Fibroblast of lung (primary cell): ENCODE data around the gene DNAH14. TPM values are rescaled to one million over a fixed set of nuclear protein-coding genes. Genes with fewer than 3 reads are reported as not detected.

Source experiments
- DNase-seq, 2 donors: peaks; one replicate each; pipeline versions ENCODE4 v3.0.0 to v3.0.0-alpha.2; 2010; ENCODE audit warnings: low read depth in 2 of 2
- H2AFZ ChIP-seq: 2 replicates; pipeline ENCODE4 v1.5.1; 2012; ENCODE audit warnings: low read length, control low read depth, inconsistent platforms
- H3K27ac ChIP-seq: 2 replicates; pipeline ENCODE4 v1.5.1; 2011; ENCODE audit warnings: low read length, control low read depth; ENCODE audit not compliant: insufficient read depth
- H3K27me3 ChIP-seq: 2 replicates; pipeline ENCODE4 v1.5.1; 2011; ENCODE audit warnings: mild to moderate bottlenecking, low read length; ENCODE audit not compliant: control insufficient read depth, insufficient read depth
- H3K36me3 ChIP-seq: 2 replicates; pipeline ENCODE4 v1.5.1; 2011; ENCODE audit warnings: low read length; ENCODE audit not compliant: control insufficient read depth, insufficient read depth
- H3K4me1 ChIP-seq: 2 replicates; pipeline ENCODE4 v1.5.1; 2011; ENCODE audit warnings: low read length; ENCODE audit not compliant: control insufficient read depth, insufficient read depth; ENCODE audit errors: extremely low read depth
- H3K4me2 ChIP-seq: 2 replicates; pipeline ENCODE4 v1.5.1; 2011; ENCODE audit warnings: low read length, control low read depth; ENCODE audit not compliant: insufficient read depth; ENCODE audit errors: extremely low read depth
- H3K4me3 ChIP-seq, 4 experiments: fragments of 200-600 bp in 1 of 4; sonication (generic) in 1 of 4; replicated peaks in 1 of 4; 2 replicates each; pipeline ENCODE4 v1.5.1; 2011 to 2016; ENCODE audit warnings: low read length in 4 of 4, low read depth in 3 of 4, mild to moderate bottlenecking in 3 of 4, control low read depth in 2 of 4, inconsistent platforms in 1 of 4, mixed read lengths in 1 of 4; ENCODE audit not compliant: insufficient read depth in 1 of 4; ENCODE audit errors: control extremely low read depth in 1 of 4
- H3K79me2 ChIP-seq: 2 replicates; pipeline ENCODE4 v1.5.1; 2012; ENCODE audit warnings: mild to moderate bottlenecking, low read length, inconsistent platforms; ENCODE audit not compliant: control insufficient read depth, insufficient read depth
- H3K9ac ChIP-seq: 2 replicates; pipeline ENCODE4 v1.5.1; 2011; ENCODE audit warnings: mild to moderate bottlenecking, low read length, control low read depth; ENCODE audit not compliant: insufficient read depth
- H3K9me3 ChIP-seq: 2 replicates; pipeline ENCODE4 v1.5.1; 2012; ENCODE audit warnings: low read depth, low read length; ENCODE audit not compliant: control insufficient read depth, insufficient read depth
- H4K20me1 ChIP-seq: 2 replicates; pipeline ENCODE4 v1.5.1; 2011; ENCODE audit warnings: low read length; ENCODE audit not compliant: control insufficient read depth, insufficient read depth; ENCODE audit errors: extremely low read depth
- EZH2 ChIP-seq: IDR thresholded peaks from 2 replicates; pipeline ENCODE4 v1.5.1; 2012; ENCODE audit warnings: low read length, control low read depth, mild to moderate bottlenecking; ENCODE audit errors: missing control alignments
- polyA plus RNA-seq, 2 donors: library from polyadenylated mRNA; depleted of rRNA in 1 of 2; stranded (reverse) in 1 of 2; unstranded in 1 of 2; fragments of >200 nt; gene quantifications; 2 replicates each; pipeline ENCODE4 v1.2.1, GENCODE V29; 2011 to 2012; ENCODE audit warnings: missing spikeins in 1 of 2
- total RNA-seq: library from RNA; depleted of rRNA; stranded (reverse); fragments of >200 nt; gene quantifications from 2 replicates; pipeline ENCODE4 v1.2.1, GENCODE V29; 2014
- TF ChIP-seq, protein P1 (sequence below), 2 donors: IDR thresholded peaks in 1 of 2; conservative IDR thresholded peaks in 1 of 2; 1 replicate in 1 of 2; 2 replicates in 1 of 2; pipeline ENCODE4 v1.5.1; 2011 to 2012; ENCODE audit warnings: low read length in 2 of 2, control low read depth in 1 of 2, inconsistent platforms in 1 of 2, low read depth in 1 of 2, mild to moderate bottlenecking in 1 of 2

DNAH14 gene
- total and polyA plus RNA-seq, 2 donors (not counting 1 experiment from before 2014, with no cell fraction given), result 5.4 to 19.7 TPM

DNA sequence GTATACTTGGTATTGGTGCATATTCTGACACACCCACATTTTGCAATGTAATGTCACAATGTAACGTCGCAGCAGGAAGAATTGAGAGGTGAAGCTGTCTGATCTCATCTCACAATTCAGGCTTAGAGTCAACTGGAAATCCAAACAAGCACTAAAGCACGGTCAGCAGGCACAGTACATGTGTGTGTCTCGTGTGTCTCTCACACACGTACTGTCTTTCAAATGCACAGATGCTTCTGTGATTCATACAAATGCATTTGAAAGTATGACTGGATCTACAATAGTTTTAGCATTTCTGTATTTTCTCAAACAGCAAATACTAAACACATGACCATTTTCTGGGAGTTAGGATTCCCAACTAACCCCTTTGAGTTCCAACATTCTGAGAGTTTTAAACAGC lies 471.5 kb downstream of the DNAH14 start:
- H3K4me1 ChIP-seq, result no peaks in the 10 kb centered on the region
- no peaks in the 10 kb centered on the region for H3K79me2 ChIP-seq
- no peak overlapping the region for H2AFZ ChIP-seq
- no peaks in the 10 kb centered on the region for H4K20me1 ChIP-seq
- no peaks in the 10 kb centered on the region for H3K27me3 ChIP-seq
- DNase-seq, result no peak
- no peak overlapping the region for H3K4me3 ChIP-seq
- TF ChIP-seq EZH2, result no peak
- TF ChIP-seq, protein P1, sequence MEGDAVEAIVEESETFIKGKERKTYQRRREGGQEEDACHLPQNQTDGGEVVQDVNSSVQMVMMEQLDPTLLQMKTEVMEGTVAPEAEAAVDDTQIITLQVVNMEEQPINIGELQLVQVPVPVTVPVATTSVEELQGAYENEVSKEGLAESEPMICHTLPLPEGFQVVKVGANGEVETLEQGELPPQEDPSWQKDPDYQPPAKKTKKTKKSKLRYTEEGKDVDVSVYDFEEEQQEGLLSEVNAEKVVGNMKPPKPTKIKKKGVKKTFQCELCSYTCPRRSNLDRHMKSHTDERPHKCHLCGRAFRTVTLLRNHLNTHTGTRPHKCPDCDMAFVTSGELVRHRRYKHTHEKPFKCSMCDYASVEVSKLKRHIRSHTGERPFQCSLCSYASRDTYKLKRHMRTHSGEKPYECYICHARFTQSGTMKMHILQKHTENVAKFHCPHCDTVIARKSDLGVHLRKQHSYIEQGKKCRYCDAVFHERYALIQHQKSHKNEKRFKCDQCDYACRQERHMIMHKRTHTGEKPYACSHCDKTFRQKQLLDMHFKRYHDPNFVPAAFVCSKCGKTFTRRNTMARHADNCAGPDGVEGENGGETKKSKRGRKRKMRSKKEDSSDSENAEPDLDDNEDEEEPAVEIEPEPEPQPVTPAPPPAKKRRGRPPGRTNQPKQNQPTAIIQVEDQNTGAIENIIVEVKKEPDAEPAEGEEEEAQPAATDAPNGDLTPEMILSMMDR (conservative IDR thresholded peaks at IDR 0.05 in 1 of 2, IDR thresholded peaks at IDR 0.05 in 1 of 2; ENCODE audit: low read depth in 1 of 2, low read length in 2 of 2), result no peak
- H3K9ac ChIP-seq, result no peak overlapping the region
- peaks cover 6% of the 10 kb centered on the region for H3K36me3 ChIP-seq
- no peak overlapping the region for H3K27ac ChIP-seq
- H3K4me2 ChIP-seq, result no peak overlapping the region
- H3K9me3 ChIP-seq, result no peaks in the 10 kb centered on the region

DNA sequence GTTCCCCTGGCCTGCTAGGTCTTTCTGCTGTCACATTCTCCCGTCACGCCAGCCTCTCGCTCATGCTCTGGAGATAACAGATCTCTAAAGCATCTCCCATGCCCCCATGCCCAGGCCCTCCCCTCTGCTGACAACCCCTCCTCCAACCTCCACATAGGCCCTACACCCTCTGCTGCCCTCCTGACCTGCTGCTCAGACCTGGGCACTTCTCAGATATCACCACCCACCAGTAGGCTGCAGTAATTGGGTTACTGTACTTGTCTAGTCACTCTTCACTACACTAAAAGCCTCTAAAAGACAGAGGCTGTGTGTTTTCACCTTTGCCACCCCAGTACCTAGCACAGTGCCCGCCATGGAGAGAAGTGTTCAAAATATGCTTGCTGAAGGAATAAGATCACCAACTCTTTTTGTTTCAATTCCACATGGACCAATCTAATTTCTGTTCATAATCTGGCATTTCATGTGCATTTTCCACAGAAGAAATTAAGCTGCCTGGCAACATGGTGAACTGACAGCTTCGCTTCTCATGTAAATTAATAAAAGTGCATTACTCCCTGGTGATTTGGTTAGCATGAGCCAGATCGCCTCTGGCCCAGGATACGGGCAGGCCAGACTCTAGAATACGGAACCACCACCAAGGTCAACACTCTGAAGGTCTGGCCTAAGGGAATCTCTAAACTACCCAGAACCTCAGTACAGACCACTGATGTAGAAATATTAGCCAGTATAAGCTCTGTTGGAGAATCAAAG lies 477.7 kb downstream of the DNAH14 start:
- Histone ChIP-seq H3K27me3 (no peaks in the 10 kb centered on the region), H3K4me1 (no peaks in the 10 kb centered on the region), H3K4me3 (no peak overlapping the region), H3K27ac (no peak overlapping the region), H3K79me2 (no peaks in the 10 kb centered on the region), H3K4me2 (no peak overlapping the region), H3K9ac (no peak overlapping the region), H2AFZ (no peak overlapping the region), H3K9me3 (no peaks in the 10 kb centered on the region), H4K20me1 (no peaks in the 10 kb centered on the region), H3K36me3 (peaks cover 8% of the 10 kb centered on the region)
- DNase-seq, result no peak
- no peak for TF ChIP-seq EZH2
- TF ChIP-seq, protein P1 (conservative IDR thresholded peaks at IDR 0.05 in 1 of 2, IDR thresholded peaks at IDR 0.05 in 1 of 2; ENCODE audit: low read depth in 1 of 2, low read length in 2 of 2), result no peak

DNA sequence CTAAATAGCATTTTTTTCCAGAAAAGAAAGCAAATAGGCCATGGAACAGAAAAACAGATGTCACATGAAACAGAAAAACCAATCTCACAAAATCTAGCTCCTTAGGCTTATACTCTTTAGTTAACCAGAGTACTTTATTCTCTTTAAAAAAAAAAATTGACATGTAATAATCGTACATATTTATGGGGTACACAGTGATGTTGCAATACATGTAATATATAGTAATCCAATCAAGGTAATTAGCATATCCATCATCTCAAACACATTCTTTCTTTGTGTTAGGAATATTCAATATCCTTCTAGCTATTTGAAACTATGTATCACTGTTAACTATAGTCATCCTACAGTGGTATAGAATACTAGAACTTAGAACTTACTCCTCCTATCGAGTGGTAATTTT lies 478.3 kb downstream of the DNAH14 start:
- Histone ChIP-seq H3K9ac (no peak overlapping the region), H3K27me3 (no peaks in the 10 kb centered on the region), H3K79me2 (no peaks in the 10 kb centered on the region), H3K9me3 (no peaks in the 10 kb centered on the region), H3K4me2 (no peak overlapping the region), H3K4me3 (no peak overlapping the region), H2AFZ (no peak overlapping the region), H3K36me3 (peaks cover 8% of the 10 kb centered on the region), H4K20me1 (no peaks in the 10 kb centered on the region), H3K4me1 (no peaks in the 10 kb centered on the region), H3K27ac (no peak overlapping the region)
- TF ChIP-seq, protein P1 (conservative IDR thresholded peaks at IDR 0.05 in 1 of 2, IDR thresholded peaks at IDR 0.05 in 1 of 2; ENCODE audit: low read depth in 1 of 2, low read length in 2 of 2), result no peak
- no peak for TF ChIP-seq EZH2
- DNase-seq, result no peak
